UCSD-AML1 (cell line): Measurements from ENCODE around the gene L1CAM.

Experiments used
- DNase-seq: peaks from one replicate; lab custom pipeline; 2025; ENCODE audit not compliant: unreplicated experiment; lab: John Stamatoyannopoulos, UW

Gene L1CAM

DNA sequence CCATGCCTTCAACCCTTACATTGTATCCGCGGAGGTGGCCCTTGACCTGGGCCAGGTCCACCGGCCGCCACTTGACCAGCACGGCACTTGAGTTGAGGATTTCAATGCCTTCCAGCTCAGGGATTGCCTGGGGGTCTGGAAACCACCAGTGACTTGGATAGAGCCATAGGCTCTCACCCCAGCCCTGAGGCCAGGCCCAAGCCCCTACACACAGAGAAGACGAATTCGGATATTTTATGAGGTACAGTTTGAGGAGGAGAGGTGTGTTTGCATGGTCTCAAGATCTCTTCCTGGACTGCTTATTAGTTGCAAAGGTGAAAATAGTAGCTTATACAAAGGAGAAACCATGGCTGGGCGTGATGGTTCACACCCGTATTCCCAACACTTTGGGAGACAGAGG, 20.3 kb downstream of the L1CAM start:
- DNase-seq: no peak

DNA sequence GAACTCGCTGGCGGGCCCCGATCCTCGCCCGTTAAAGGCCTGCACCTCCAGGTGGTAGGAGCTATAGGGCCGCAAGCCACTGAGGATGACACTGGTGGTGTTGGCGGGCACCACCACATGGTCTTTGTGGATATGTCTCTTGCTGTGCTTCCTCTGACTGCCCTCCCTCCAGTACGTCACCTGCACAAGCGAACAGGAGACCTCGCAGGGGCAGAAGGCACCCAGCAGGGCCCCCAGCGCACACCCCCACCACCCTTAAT, 20.7 kb downstream of the L1CAM start:
- DNase-seq: no peak

DNA sequence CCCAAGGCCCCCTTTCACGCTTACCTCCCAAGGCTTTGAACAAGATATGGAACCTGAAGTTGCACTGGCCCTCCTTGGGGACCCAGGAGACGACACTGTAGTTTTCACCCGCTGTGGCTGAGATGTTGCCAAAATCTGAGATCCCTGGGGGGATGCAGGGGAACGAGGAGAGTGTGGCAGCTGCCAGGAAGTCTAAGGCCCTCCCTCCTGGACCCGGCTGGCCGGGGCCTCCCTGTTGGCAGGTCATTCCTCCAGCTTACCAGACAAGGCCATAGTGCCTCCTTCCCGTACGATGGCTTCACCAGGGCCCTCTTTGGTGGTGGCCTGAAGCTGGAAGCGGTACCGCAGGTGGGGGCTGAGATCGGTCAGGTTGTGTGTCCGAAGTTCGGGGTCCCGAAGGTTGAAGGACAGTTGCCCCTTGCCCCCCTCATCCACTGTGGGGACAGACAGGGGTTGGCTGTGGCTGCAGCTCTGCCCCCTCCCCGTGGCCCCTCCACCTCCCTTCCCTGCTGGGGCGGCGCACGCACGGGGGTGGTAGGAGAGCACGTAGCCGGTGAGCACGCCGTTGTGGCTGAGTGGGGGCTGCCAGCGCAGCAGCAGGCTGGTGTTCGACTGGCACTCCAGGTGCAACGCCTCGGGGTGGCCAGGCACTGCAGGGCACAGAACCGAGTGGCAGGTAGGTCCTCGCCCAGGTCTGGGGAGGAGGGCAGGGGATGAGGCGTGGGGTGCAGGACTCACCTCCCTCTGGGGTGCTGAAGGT, 21.2 kb downstream of the L1CAM start:
- DNase-seq: no peak

- no peak for DNase-seq
These were observed 21.9 kb downstream of the L1CAM start for GRCh38 chrX:153864101-153864500.

GRCh38 chrX:153863251-153863991, 22.6 kb downstream of the L1CAM start:
- DNase-seq: no peak

- no peak for DNase-seq
These were observed 23.4 kb downstream of the L1CAM start for GRCh38 chrX:153862369-153863250.

GRCh38 chrX:153861733-153862310, 24.2 kb downstream of the L1CAM start:
- DNase-seq: no peak

DNA sequence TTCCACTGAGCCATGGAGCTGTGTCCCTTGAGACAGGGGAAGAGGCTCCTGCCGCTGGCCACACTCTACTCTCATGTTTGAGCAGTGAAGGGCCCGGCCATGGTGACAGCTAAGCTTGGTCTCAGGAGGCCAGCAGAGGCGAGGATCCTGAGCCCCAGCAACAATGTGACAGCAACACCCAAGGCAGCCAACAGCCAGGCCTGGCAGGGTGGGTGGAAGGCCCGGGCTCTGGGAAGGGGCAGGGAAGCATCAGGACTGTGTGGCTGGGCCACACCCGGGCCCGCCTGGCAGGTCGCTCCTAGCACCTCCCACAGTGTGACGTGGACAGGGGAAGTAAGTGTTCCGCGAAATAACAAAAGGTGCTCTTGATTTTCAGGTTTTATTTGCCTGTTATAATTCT, 24.8 kb downstream of the L1CAM start:
- no peak for DNase-seq

DNA sequence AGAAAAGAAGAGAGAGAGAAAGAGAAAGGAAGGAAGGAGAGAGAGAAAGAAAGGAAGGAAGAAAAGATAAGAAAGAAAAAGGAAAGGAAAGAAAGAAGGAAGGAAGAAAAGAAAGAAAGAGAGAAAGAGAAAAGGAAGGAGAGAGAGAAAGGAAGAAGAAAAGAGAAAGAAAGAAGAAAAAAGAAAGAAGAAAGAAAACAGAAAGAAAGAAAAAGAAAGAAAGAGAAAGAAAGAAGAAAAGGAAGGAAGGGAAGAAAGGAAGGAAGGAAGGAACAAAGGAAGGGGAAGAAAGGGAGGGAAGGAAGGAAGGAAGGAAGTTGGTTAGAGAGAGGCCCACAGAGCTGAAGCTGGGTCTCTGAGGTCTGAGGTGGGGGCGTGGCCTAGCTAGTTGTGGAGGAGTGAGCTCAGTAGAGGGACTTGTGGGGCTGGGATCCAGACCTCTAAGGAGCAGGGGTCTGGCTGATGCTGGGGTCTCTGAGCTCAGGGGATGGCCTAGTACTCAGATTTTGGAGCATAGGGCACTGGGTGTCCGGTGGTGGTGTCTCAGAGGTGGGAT, 28.5 kb downstream of the L1CAM start:
- DNase-seq: no peak

- no peak for DNase-seq
These were observed 31.3 kb downstream of the L1CAM start for GRCh38 chrX:153854702-153855101.

DNA sequence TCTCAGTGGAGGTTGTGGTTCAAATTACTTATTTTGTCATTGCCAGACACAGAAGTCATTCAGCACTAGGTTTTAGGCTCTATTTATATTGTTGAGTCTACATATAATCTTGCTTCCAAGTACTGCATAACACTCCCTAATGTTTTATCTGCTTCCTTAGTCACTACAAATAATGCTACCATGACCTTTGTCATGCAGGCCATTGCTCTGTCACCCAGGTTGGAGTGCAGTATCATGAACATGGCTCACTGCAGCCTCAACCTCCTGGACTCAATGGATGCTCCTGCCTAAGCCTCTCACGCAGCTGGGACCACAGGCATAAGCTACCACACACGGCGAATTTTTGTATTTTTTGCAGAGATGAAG, 32.1 kb downstream of the L1CAM start:
- DNase-seq: no peak

DNA sequence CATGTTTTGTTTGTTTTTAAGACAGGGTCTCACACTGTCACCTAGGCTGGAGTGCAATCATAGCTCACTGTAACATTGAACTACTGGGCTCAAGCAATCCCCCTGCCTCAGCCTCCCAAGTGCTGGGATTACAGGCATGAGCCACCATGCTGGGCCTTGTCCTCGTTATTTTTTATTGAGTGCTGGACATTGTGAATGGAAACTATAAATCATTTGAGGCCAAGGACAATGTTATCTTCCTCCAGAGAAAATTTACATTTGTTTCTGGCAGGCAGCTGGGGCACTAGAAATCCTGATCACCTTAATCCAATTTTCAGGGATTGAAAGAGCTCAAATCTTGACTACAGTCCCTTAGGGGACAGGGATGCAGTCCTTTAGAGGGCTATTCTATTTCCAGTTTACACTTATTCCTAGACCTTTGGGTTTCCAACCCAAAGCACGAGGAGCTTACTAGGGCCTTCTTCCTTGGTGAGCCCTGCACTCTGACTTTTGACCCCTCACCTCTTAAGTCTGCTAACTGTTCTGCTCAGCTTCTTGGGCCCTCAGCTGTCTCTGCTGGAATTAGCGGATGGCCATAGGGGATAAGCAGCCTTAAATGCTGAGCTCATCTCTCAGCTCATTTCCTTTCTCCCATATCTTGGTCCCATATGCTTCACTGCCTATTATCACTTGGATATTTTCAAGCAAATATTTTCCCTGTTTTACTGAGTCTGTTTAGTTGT, 32.6 kb downstream of the L1CAM start:
- DNase-seq: no peak

GRCh38 chrX:153851981-153852380, 34.0 kb downstream of the L1CAM start:
- DNase-seq: no peak

GRCh38 chrX:153848325-153848724, 37.6 kb downstream of the L1CAM start:
- DNase-seq: no peak

GRCh38 chrX:153845842-153846241, 40.1 kb downstream of the L1CAM start:
- no peak for DNase-seq

- no peak for DNase-seq
These were observed 40.8 kb downstream of the L1CAM start for GRCh38 chrX:153845195-153845594.

GRCh38 chrX:153844509-153845082, 41.4 kb downstream of the L1CAM start:
- no peak for DNase-seq

DNA sequence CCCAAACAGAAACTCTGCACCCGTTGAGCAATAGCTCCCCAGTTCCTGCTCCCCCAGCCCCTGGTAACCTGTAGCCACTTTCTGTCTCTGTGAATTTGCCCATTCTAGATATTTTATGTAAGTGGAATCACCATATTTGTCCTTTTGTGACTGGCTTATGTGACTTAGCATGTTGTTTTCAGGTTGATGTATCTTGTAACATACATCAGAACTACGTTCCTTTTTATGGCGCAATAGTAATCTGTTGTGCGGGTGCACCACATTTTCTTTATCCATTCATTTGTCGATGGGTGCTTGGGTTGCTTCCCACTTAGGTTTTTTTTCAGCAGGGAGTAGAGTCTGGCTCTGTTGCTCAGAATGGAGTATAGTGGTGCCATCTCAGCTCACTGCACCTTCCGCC, 49.1 kb downstream of the L1CAM start:
- DNase-seq: no peak

GRCh38 chrX:153832728-153833127, 53.2 kb downstream of the L1CAM start:
- DNase-seq: no peak

- DNase-seq: no peak
These were observed 54.4 kb downstream of the L1CAM start for GRCh38 chrX:153831429-153832150.
